GM12878 (cell line): ENCODE data around the gene TRIM7. TPM values are rescaled to one million over a fixed set of nuclear protein-coding genes. Genes with fewer than 3 reads are reported as not detected.

Experiments
- ATAC-seq: fragments of 200-7000 bp; cut with Tn5 transposase; 3 replicates; pipeline ENCODE4 v1.9.1; 2020; ENCODE audit warnings: mild to moderate bottlenecking, moderate library complexity
- BruUV-seq: library from RNA; stranded (reverse); fragments of 400-500 nt; replicated peaks from 2 replicates; lab custom pipeline; 2021; lab: Mats Ljungman, UMichigan
- CTCF ChIA-PET: fragments of 300-600 bp; sonication (Branson Sonifier 250); formaldehyde crosslinking; extraction: SDS; loops from one replicate; lab custom pipeline; 2021; ENCODE audit warnings: inconsistent platforms; lab: Yijun Ruan, JAX
- POLR2A ChIA-PET: fragments of 350-600 bp; formaldehyde crosslinking; extraction: SDS; loops from one replicate; lab custom pipeline; 2021; ENCODE audit warnings: inconsistent platforms; lab: Charles Lee
- RAD21 ChIA-PET: fragments of 300-600 bp; sonication (Branson Sonifier 250); formaldehyde crosslinking; loops from one replicate; lab custom pipeline; 2023; ENCODE audit warnings: antibody characterized with exemption; ENCODE audit not compliant: unreplicated experiment; lab: Charles Lee
- SMC1A ChIA-PET: fragments of 300-600 bp; sonication (Branson Sonifier 250); formaldehyde crosslinking; loops from one replicate; lab custom pipeline; 2023; ENCODE audit not compliant: unreplicated experiment, uncharacterized antibody; lab: Charles Lee
- DNase-seq: peaks from one replicate; pipeline ENCODE4 v3.0.0-alpha.2; 2011; ENCODE audit warnings: low read depth, low spot score
- FAIRE-seq: peaks from 3 replicates; lab custom pipeline; 2011; peaks lifted over from hg19 to GRCh38; lab: Jason Lieb, UNC
- H2AFZ ChIP-seq: 2 replicates; pipeline ENCODE4 v1.6.0; 2011; ENCODE audit warnings: low read depth, low read length, control low read depth; ENCODE audit not compliant: control insufficient read depth
- H3K27ac ChIP-seq: 2 replicates; pipeline ENCODE4 v1.5.1; 2011; ENCODE audit warnings: control low read depth; ENCODE audit not compliant: control insufficient read depth, insufficient read depth
- H3K27me3 ChIP-seq, 2 experiments: replicated peaks in 1 of 2; 2 replicates each; pipeline versions ENCODE4 v1.6.0 to v1.6.1; 2011; ENCODE audit warnings: low read length in 1 of 2; ENCODE audit not compliant: control insufficient read depth in 2 of 2, insufficient read depth in 2 of 2
- H3K36me3 ChIP-seq, 2 experiments: 2 replicates each; pipeline ENCODE4 v1.5.1; 2011; ENCODE audit warnings: low read length in 1 of 2; ENCODE audit not compliant: control insufficient read depth in 2 of 2, insufficient read depth in 2 of 2
- H3K4me1 ChIP-seq: 2 replicates; pipeline ENCODE4 v1.6.1; 2011; ENCODE audit warnings: mild to moderate bottlenecking, low read length, moderate library complexity, mixed read lengths; ENCODE audit not compliant: control insufficient read depth, insufficient read depth
- H3K4me2 ChIP-seq: 2 replicates; pipeline ENCODE4 v1.6.0; 2011; ENCODE audit warnings: control low read depth; ENCODE audit not compliant: control insufficient read depth, insufficient read depth
- H3K4me3 ChIP-seq: fragments of 200-600 bp; sonication (generic); 2 replicates; pipeline ENCODE4 v1.5.1; 2016
- H3K79me2 ChIP-seq: 2 replicates; pipeline ENCODE4 v1.6.0; 2011; ENCODE audit warnings: low read length; ENCODE audit not compliant: control insufficient read depth, insufficient read depth
- H3K9ac ChIP-seq: 2 replicates; pipeline ENCODE4 v1.8.0; 2011; ENCODE audit warnings: low read length, control low read depth, mixed read lengths; ENCODE audit not compliant: control insufficient read depth, insufficient read depth
- H3K9me3 ChIP-seq: replicated peaks from 3 replicates; pipeline ENCODE4 v1.5.1; 2011; ENCODE audit warnings: mild to moderate bottlenecking, low read length; ENCODE audit not compliant: control insufficient read depth, insufficient read depth
- H4K20me1 ChIP-seq: 2 replicates; pipeline ENCODE4 v1.6.0; 2011; ENCODE audit not compliant: control insufficient read depth, insufficient read depth
- BACH1 ChIP-seq: fragments of 450-650 bp; IDR thresholded peaks from 2 replicates; pipeline ENCODE4 v1.6.1; 2017; ENCODE audit warnings: mild to moderate bottlenecking, borderline replicate concordance
- CBX5 ChIP-seq: sonication (generic); IDR thresholded peaks from 2 replicates; pipeline ENCODE4 v1.6.1; 2016; ENCODE audit warnings: low read depth, moderate library complexity, mild to moderate bottlenecking, inconsistent platforms
- MAX ChIP-seq: IDR thresholded peaks from 2 replicates; pipeline ENCODE4 v1.6.1; 2012; ENCODE audit warnings: low read depth, low read length, improper control_type of control experiment
- MLLT1 ChIP-seq: fragments of 450-650 bp; IDR thresholded peaks from 2 replicates; pipeline ENCODE4 v1.6.1; 2016; ENCODE audit warnings: mild to moderate bottlenecking
- MTA3 ChIP-seq: IDR thresholded peaks from 2 replicates; pipeline ENCODE4 v1.6.1; 2012; ENCODE audit warnings: low read length, inconsistent platforms, borderline replicate concordance
- NFIC ChIP-seq: IDR thresholded peaks from 2 replicates; pipeline ENCODE4 v1.6.1; 2012; ENCODE audit warnings: low read depth, mild to moderate bottlenecking, inconsistent platforms, low read length, moderate library complexity
- PAX5 ChIP-seq: IDR thresholded peaks from 2 replicates; pipeline ENCODE4 v1.6.1; 2011; ENCODE audit warnings: low read depth, low read length, borderline replicate concordance
- PML ChIP-seq: IDR thresholded peaks from 2 replicates; pipeline ENCODE4 v1.6.1; 2012; ENCODE audit warnings: low read length, inconsistent platforms
- POLR2A ChIP-seq: IDR thresholded peaks from 2 replicates; pipeline ENCODE4 v1.6.1; 2011; ENCODE audit warnings: low read depth, mild to moderate bottlenecking, low read length
- POLR2AphosphoS2 ChIP-seq: IDR thresholded peaks from 2 replicates; pipeline ENCODE4 v1.6.1; 2011; ENCODE audit warnings: low read depth, mild to moderate bottlenecking, low read length, improper control_type of control experiment, moderate library complexity
- POLR2AphosphoS5 ChIP-seq: IDR thresholded peaks from 2 replicates; pipeline ENCODE4 v1.6.1; 2011; ENCODE audit warnings: mild to moderate bottlenecking, low read length, inconsistent platforms
- SMAD5 ChIP-seq: IDR thresholded peaks from 2 replicates; pipeline ENCODE4 v1.6.1; 2016; ENCODE audit warnings: antibody characterized with exemption, low read depth
- SMC3 ChIP-seq: IDR thresholded peaks from 2 replicates; pipeline ENCODE4 v1.6.1; 2011; ENCODE audit warnings: low read length, improper control_type of control experiment, borderline replicate concordance
- STAT1 ChIP-seq: fragments of 450-650 bp; conservative IDR thresholded peaks from 2 replicates; pipeline ENCODE4 v1.6.1; 2014; ENCODE audit warnings: antibody characterized with exemption, mild to moderate bottlenecking
- YBX1 ChIP-seq: fragments of 450-650 bp; IDR thresholded peaks from 2 replicates; pipeline ENCODE4 v1.6.1; 2016; ENCODE audit warnings: antibody characterized with exemption
- ZBED1 ChIP-seq: IDR thresholded peaks from 2 replicates; pipeline ENCODE4 v1.6.1; 2016; ENCODE audit warnings: borderline replicate concordance
- ZNF24 ChIP-seq: fragments of 450-650 bp; IDR thresholded peaks from 2 replicates; pipeline ENCODE4 v1.6.1; 2017; ENCODE audit warnings: antibody characterized with exemption, mild to moderate bottlenecking
- WGBS: methylation state at CpG from one replicate; pipeline ENCODE4 v1.1.6; 2016; ENCODE audit warnings: low lambda C conversion rate; ENCODE audit not compliant: insufficient replicate concordance, insufficient coverage; ENCODE audit errors: missing lambda C conversion rate; 5-methylcytosine and 5-hydroxymethylcytosine counted together
- in situ Hi-C: fragments of 300-500 bp; cut with MboI; formaldehyde crosslinking; loops from 9 replicates; pipeline ENCODE4 v1.14.3; 2018; ENCODE audit warnings: mixed read lengths
- intact Hi-C: fragments of 100-400 bp; cut with micrococcal nuclease; formaldehyde crosslinking; loops from one replicate; pipeline ENCODE4 v1.14.2; 2022; ENCODE audit not compliant: unreplicated experiment
- polyA plus RNA-seq, 11 experiments: library from polyadenylated mRNA; depleted of rRNA in 4 of 11; unstranded in 6 of 11; stranded (reverse) in 5 of 11; fragments of >200 nt; fragmentation: Nextera tagmentation in 4 of 11; fragmentation: Illumina TruSeq in 1 of 11; extraction: Ambion mirVana in 4 of 11; extraction: Trizol in 1 of 11; gene quantifications; 1 replicate in 1 of 11; 2 replicates in 10 of 11; pipeline versions ENCODE4 v1.2.1 to v1.2.3, GENCODE V29; 2011 to 2016; ENCODE audit warnings: inconsistent platforms in 2 of 11, missing spikeins in 2 of 11, low read depth in 1 of 11
- total RNA-seq, 4 experiments: library from RNA; depleted of rRNA in 3 of 4; stranded (reverse); fragments of >200 nt in 3 of 4; fragmentation: Illumina TruSeq in 1 of 4; extraction: Trizol in 1 of 4; gene quantifications; 2 replicates each; pipeline versions ENCODE4 v1.2.1 to v1.2.3, GENCODE V29; 2013 to 2021

Gene TRIM7
- total and polyA plus RNA-seq, 10 of the 15 experiments (the other 5 are each of a cell fraction or from before 2014, with no cell fraction given) = 0.02 to 1.6 (median 0.41) TPM

GRCh38 chr5:181236471-181236870 lies 31.5 kb upstream of the TRIM7 start:
- intact Hi-C loops = no loop called here
- H2AFZ ChIP-seq = no peak overlapping the region
- no peaks in the 10 kb centered on the region for H3K27me3 ChIP-seq
- DNase-seq (no peak), ATAC-seq (no peak), FAIRE-seq (no peak)
- in situ Hi-C loops = no loop called here
- no peak overlapping the region for H3K4me3 ChIP-seq
- H3K9ac ChIP-seq = no peak overlapping the region
- no peaks in the 10 kb centered on the region for H3K9me3 ChIP-seq
- H3K36me3 ChIP-seq = peaks cover 41 to 50% of the 10 kb centered on the region in 2 experiments
- peaks cover 10% of the 10 kb centered on the region for H4K20me1 ChIP-seq
- RAD21 ChIA-PET = no interaction called here
- H3K27ac ChIP-seq = no peak overlapping the region
- peaks cover 34% of the 10 kb centered on the region for H3K79me2 ChIP-seq
- H3K4me1 ChIP-seq = peaks cover 6% of the 10 kb centered on the region
- H3K4me2 ChIP-seq = no peak overlapping the region
- BruUV-seq = no TSS peak
- POLR2A ChIA-PET = interaction anchor here (1.8 kb wide), 1 partner anchor 14 kb away, joined by 7 read pairs; the partner anchor contains the start of gene TRIM41
- SMC1A ChIA-PET = no interaction called here
- TF ChIP-seq ZNF24 = no peak
- peak; percentile 42; the same call in 1 of the 2 replicates for TF ChIP-seq ZBED1
- CTCF ChIA-PET = interaction anchor here (1.0 kb wide), 1 partner anchor 11 kb away, joined by 3 read pairs; no protein-coding TSS in a partner anchor
- WGBS = 67% methylated on average over 6 of the region's 6 CpGs

- Histone ChIP-seq H3K4me1 (peaks cover 3% of the 10 kb centered on the region), H4K20me1 (peaks cover 10% of the 10 kb centered on the region), H3K9ac (no peak overlapping the region), H2AFZ (no peak overlapping the region), H3K79me2 (peaks cover 27% of the 10 kb centered on the region), H3K27me3 (no peaks in the 10 kb centered on the region), H3K4me2 (no peak overlapping the region), H3K36me3 (peaks cover 37 to 47% of the 10 kb centered on the region in 2 experiments), H3K4me3 (no peak overlapping the region), H3K27ac (no peak overlapping the region), H3K9me3 (no peaks in the 10 kb centered on the region)
- ATAC-seq (peak; percentile 2; the same call in 2 of the 3 replicates), FAIRE-seq (no peak), DNase-seq (no peak)
- ChIA-PET SMC1A (interaction anchor here (0.9 to 1.1 kb wide), 2 partner anchors 8 to 14 kb away, joined by 3 read pairs; partner anchors contain the start of gene RACK1), POLR2A (interaction anchor here (1.8 to 3.0 kb wide), 2 partner anchors 11 to 13 kb away, joined by 7 to 10 read pairs; partner anchors contain the start of gene TRIM41), CTCF (no interaction called here), RAD21 (no interaction called here)
- TF ChIP-seq PML (peak; percentile 73), POLR2AphosphoS5 (peak; percentile 71; the same call in 1 of the 2 replicates), SMAD5 (peak; percentile 44; the same call in 1 of the 2 replicates), POLR2AphosphoS2 (0 out of 2 replicates have a peak, but pooled peaks have one; percentile 19), BACH1 (0 out of 2 replicates have a peak, but pooled peaks have one; percentile 6), MAX (no peak), MLLT1 (no peak), CBX5 (no peak), YBX1 (no peak), PAX5 (0 out of 2 replicates have a peak, but pooled peaks have one; percentile 12), MTA3 (peak; percentile 82), NFIC (peak; percentile 28; the same call in 1 of the 2 replicates), SMC3 (no peak), STAT1 (no peak), POLR2A (peak; percentile 73)
- in situ Hi-C loops (no loop called here), intact Hi-C loops (no loop called here)
- BruUV-seq = no TSS peak
- WGBS = 62% methylated on average over 5 of the region's 5 CpGs
These were observed 30.8 kb upstream of the TRIM7 start for GRCh38 chr5:181235689-181236366.
